SU-DHL-6 (cell line): Measurements from ENCODE around the gene FAM98C.
A peak's percentile ranks its signal among the peaks of the same experiment; 100 is the strongest.

ENCODE experiments used
- H2AFZ ChIP-seq: fragments of 200-600 bp; sonication (generic); 2 replicates; pipeline ENCODE4 v1.6.1; 2014; ENCODE audit warnings: low read depth, mild to moderate bottlenecking, moderate library complexity, mixed read lengths, antibody characterized with exemption, low read length; ENCODE audit not compliant: severe bottlenecking
- H3F3A ChIP-seq: fragments of 200-600 bp; shearing (Covaris generic); 2 replicates; pipeline ENCODE4 v1.6.0; 2016; ENCODE audit warnings: antibody characterized with exemption, mild to moderate bottlenecking; ENCODE audit not compliant: insufficient read depth
- H3K27ac ChIP-seq: fragments of 200-600 bp; sonication (generic); 2 replicates; pipeline ENCODE4 v1.5.1; 2016; ENCODE audit warnings: low read depth, mild to moderate bottlenecking, low read length, moderate library complexity, mixed read lengths
- H3K27me3 ChIP-seq: fragments of 200-600 bp; sonication (generic), shearing (Covaris generic); 2 replicates; pipeline ENCODE4 v1.6.0; 2014; ENCODE audit warnings: mild to moderate bottlenecking, low read length
- H3K36me3 ChIP-seq: fragments of 200-600 bp; sonication (generic); 2 replicates; pipeline ENCODE4 v1.6.1; 2014; ENCODE audit warnings: mild to moderate bottlenecking, low read length, mixed read lengths
- H3K4me2 ChIP-seq: fragments of 300-600, 200-600 bp; shearing (Covaris generic), sonication (generic); 2 replicates; pipeline ENCODE4 v1.6.0; 2014; ENCODE audit warnings: low read length, low read depth, mild to moderate bottlenecking; ENCODE audit not compliant: poor library complexity, severe bottlenecking
- H3K4me3 ChIP-seq: fragments of 200-600 bp; sonication (generic); 2 replicates; pipeline ENCODE4 v1.5.1; 2014; ENCODE audit warnings: antibody characterized with exemption, low read length, mild to moderate bottlenecking, mixed read lengths; ENCODE audit not compliant: insufficient read depth, poor library complexity, severe bottlenecking
- H3K79me2 ChIP-seq: fragments of 200-600 bp; sonication (generic); 2 replicates; pipeline ENCODE4 v1.6.1; 2014; ENCODE audit warnings: mild to moderate bottlenecking, low read length, moderate library complexity; ENCODE audit not compliant: insufficient read depth
- H3K9ac ChIP-seq: fragments of 200-600 bp; sonication (generic); 2 replicates; pipeline ENCODE4 v1.7.0; 2014; ENCODE audit warnings: mild to moderate bottlenecking, low read length
- H3K9me2 ChIP-seq: fragments of 200-600 bp; sonication (generic); replicated peaks from 2 replicates; pipeline ENCODE4 v1.6.1; 2014; ENCODE audit warnings: low read length; ENCODE audit not compliant: insufficient read depth
- H3K9me3 ChIP-seq: fragments of 200-600 bp; sonication (generic); 2 replicates; pipeline ENCODE4 v1.6.1; 2014; ENCODE audit warnings: low read length, mixed read lengths; ENCODE audit not compliant: insufficient read depth
- H4K20me1 ChIP-seq: fragments of 200-600 bp; sonication (generic); 2 replicates; pipeline ENCODE4 v1.6.1; 2014; ENCODE audit warnings: low read depth, mild to moderate bottlenecking, antibody characterized with exemption, low read length, moderate library complexity, mixed read lengths
- EZH2phosphoT487 ChIP-seq: fragments of 200-600 bp; sonication (generic), shearing (Covaris generic); conservative IDR thresholded peaks from 2 replicates; pipeline ENCODE4 v1.6.1; 2018; ENCODE audit warnings: mild to moderate bottlenecking, antibody characterized with exemption, low read length, moderate library complexity, mixed read lengths
- TF ChIP-seq, protein P1 (sequence below): fragments of 200-600 bp; sonication (generic); IDR thresholded peaks from one replicate; pipeline ENCODE4 v1.5.1; 2017; ENCODE audit warnings: antibody characterized with exemption, mild to moderate bottlenecking, low read length, moderate library complexity; ENCODE audit not compliant: insufficient read depth, poor library complexity, severe bottlenecking

FAM98C gene

DNA sequence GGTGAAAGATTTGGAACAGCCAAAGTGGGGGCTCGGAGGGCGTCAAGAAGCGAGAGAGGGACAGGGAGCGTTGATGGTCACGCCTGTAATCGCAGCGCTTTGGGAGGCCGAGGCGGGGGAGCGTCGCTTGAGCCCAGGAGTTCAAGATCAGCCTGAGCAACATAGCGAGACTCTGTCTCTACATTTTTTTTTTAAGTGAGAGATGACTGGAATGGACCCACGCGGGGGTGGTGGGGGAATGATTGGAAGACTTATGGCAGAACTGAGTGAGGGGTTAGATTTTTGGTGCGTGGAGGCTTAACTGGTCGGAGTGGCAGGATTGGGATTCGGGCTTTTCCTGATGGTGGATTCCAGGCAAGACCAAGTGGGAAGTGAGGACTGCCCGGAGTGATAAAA is 27.8 kb upstream of the FAM98C start:
- Histone ChIP-seq H3K36me3 (no peaks in the 10 kb centered on the region), H3F3A (no peaks in the 10 kb centered on the region; the same call in 1 of the 2 replicates), H3K9me2 (no peaks in the 10 kb centered on the region), H3K79me2 (peaks cover 26% of the 10 kb centered on the region), H3K27ac (peak overlapping the region; percentile 55), H4K20me1 (no peaks in the 10 kb centered on the region; the same call in 1 of the 2 replicates), H3K4me3 (peak overlapping the region; percentile 93), H3K27me3 (no peaks in the 10 kb centered on the region), H3K9ac (peak overlapping the region; percentile 80), H3K9me3 (no peaks in the 10 kb centered on the region), H2AFZ (peak overlapping the region; percentile 36), H3K4me2 (peak overlapping the region; percentile 93)
- TF ChIP-seq EZH2phosphoT487, result no peak
- TF ChIP-seq, protein P1, sequence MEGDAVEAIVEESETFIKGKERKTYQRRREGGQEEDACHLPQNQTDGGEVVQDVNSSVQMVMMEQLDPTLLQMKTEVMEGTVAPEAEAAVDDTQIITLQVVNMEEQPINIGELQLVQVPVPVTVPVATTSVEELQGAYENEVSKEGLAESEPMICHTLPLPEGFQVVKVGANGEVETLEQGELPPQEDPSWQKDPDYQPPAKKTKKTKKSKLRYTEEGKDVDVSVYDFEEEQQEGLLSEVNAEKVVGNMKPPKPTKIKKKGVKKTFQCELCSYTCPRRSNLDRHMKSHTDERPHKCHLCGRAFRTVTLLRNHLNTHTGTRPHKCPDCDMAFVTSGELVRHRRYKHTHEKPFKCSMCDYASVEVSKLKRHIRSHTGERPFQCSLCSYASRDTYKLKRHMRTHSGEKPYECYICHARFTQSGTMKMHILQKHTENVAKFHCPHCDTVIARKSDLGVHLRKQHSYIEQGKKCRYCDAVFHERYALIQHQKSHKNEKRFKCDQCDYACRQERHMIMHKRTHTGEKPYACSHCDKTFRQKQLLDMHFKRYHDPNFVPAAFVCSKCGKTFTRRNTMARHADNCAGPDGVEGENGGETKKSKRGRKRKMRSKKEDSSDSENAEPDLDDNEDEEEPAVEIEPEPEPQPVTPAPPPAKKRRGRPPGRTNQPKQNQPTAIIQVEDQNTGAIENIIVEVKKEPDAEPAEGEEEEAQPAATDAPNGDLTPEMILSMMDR, result no peak

DNA sequence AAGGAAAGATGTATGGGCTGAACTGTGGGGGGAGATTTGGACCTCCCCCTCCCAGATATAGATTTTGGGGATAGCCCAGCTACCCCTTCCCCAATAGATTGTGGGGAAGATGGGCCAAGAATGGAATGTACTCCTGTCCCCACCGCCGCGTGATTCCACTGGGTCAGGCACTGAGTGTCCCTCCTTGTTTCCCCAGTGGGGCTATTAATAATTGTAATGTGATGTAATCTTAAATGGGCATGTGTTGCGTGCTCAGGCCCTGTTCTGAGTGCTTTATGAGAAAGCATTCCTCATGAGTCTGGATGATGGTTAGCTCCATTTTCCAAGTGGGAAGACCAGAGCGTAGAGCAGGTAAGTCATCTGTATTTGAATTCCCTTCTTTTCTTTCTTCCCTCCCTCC is 27.1 kb upstream of the FAM98C start:
- no peaks in the 10 kb centered on the region for H3K36me3 ChIP-seq
- H2AFZ ChIP-seq, result no peak overlapping the region
- no peak overlapping the region for H3K27ac ChIP-seq
- no peaks in the 10 kb centered on the region; the same call in 1 of the 2 replicates for H3F3A ChIP-seq
- no peaks in the 10 kb centered on the region; the same call in 1 of the 2 replicates for H4K20me1 ChIP-seq
- H3K9ac ChIP-seq, result peak overlapping the region; percentile 80
- H3K79me2 ChIP-seq, result peaks cover 26% of the 10 kb centered on the region
- no peak for TF ChIP-seq EZH2phosphoT487
- TF ChIP-seq, protein P1, result no peak
- H3K27me3 ChIP-seq, result no peaks in the 10 kb centered on the region
- peak overlapping the region; percentile 93 for H3K4me2 ChIP-seq
- H3K4me3 ChIP-seq, result peak overlapping the region; percentile 93
- H3K9me2 ChIP-seq, result no peaks in the 10 kb centered on the region
- no peaks in the 10 kb centered on the region for H3K9me3 ChIP-seq

DNA sequence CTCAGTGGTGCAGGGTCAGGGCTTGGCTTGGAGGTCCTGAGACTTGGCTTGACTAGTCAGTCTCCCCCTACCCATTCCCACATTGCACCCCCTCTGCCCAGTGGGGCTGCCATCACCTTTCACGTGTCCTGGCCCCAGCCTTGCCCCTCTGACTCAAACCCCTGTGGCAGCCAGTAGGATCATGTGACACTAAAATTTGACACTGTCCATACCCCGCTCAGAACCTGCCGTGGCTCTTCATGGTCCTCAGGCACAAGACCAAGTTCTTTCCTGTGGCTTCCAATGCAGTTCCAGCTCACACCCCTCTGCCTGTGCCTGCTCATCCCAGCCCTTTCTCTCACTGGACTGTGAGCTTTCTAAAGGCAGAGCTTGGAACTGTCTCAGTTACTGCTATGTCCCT is 26.3 kb upstream of the FAM98C start:
- Histone ChIP-seq H3K27ac (no peak overlapping the region), H4K20me1 (no peaks in the 10 kb centered on the region; the same call in 1 of the 2 replicates), H2AFZ (no peak overlapping the region), H3K9me2 (no peaks in the 10 kb centered on the region), H3K9me3 (no peaks in the 10 kb centered on the region), H3F3A (no peaks in the 10 kb centered on the region; the same call in 1 of the 2 replicates), H3K9ac (no peak overlapping the region), H3K27me3 (no peaks in the 10 kb centered on the region), H3K36me3 (no peaks in the 10 kb centered on the region), H3K79me2 (peaks cover 26% of the 10 kb centered on the region), H3K4me3 (no peak overlapping the region), H3K4me2 (peak overlapping the region; percentile 93)
- no peak for TF ChIP-seq EZH2phosphoT487
- TF ChIP-seq, protein P1, result no peak
